K562 (cell line): ENCODE measurements around the gene NRF1. TPM values are rescaled to one million over a fixed set of nuclear protein-coding genes. Genes with fewer than 3 reads are reported as not detected.

Experiments
- ARHGAP35 ChIP-seq: fragments of 450-650 bp; IDR thresholded peaks from 2 replicates; pipeline ENCODE4 v1.6.1; 2018; ENCODE audit not compliant: partially characterized antibody
- CEBPZ ChIP-seq: fragments of 150-350 bp; IDR thresholded peaks from 2 replicates; pipeline ENCODE4 v1.6.1; 2014; ENCODE audit warnings: low read depth, mild to moderate bottlenecking, low read length, borderline replicate concordance
- CHD1 ChIP-seq: fragments of 200-600 bp; sonication (generic); IDR thresholded peaks from one replicate; pipeline ENCODE4 v1.6.1; 2012; ENCODE audit warnings: mild to moderate bottlenecking, moderate library complexity, low read length, inconsistent platforms
- CHD2 ChIP-seq: IDR thresholded peaks from 2 replicates; pipeline ENCODE4 v1.6.1; 2011; ENCODE audit warnings: low read depth, low read length
- ETS1 ChIP-seq: conservative IDR thresholded peaks from 2 replicates; pipeline ENCODE4 v1.6.1; 2011; ENCODE audit warnings: low read depth, mild to moderate bottlenecking, low read length; ENCODE audit not compliant: control insufficient read depth
- ETV6 ChIP-seq, 3 experiments: fragments of 150-350 bp in 1 of 3; sonication (generic) in 1 of 3; formaldehyde crosslinking in 1 of 3; IDR thresholded peaks; 2 replicates each; pipeline versions ENCODE4 v1.6.1 to v1.8.0; 2014 to 2022; ENCODE audit warnings: borderline replicate concordance in 2 of 3, low read depth in 2 of 3, antibody characterized with exemption in 1 of 3, low read length in 1 of 3, mild to moderate bottlenecking in 1 of 3, missing genetic modification reagents in 1 of 3
- FOXM1 ChIP-seq, 2 experiments: fragments of 450-650 bp in 1 of 2; sonication (generic) in 1 of 2; formaldehyde crosslinking in 1 of 2; IDR thresholded peaks; 2 replicates each; pipeline versions ENCODE4 v1.6.1 to v1.9.0; 2017 to 2022; ENCODE audit warnings: low read depth in 2 of 2, mild to moderate bottlenecking in 2 of 2, missing genetic modification reagents in 1 of 2, moderate library complexity in 1 of 2
- HDAC8 ChIP-seq: fragments of 450-650 bp; IDR thresholded peaks from 2 replicates; pipeline ENCODE4 v1.6.1; 2016; ENCODE audit warnings: mild to moderate bottlenecking, missing genetic modification characterization, moderate library complexity, missing compliant biosample characterization
- MAFK ChIP-seq: IDR thresholded peaks from 2 replicates; pipeline ENCODE4 v1.6.1; 2011; ENCODE audit warnings: low read length, improper control_type of control experiment
- MXI1 ChIP-seq: IDR thresholded peaks from 2 replicates; pipeline ENCODE4 v1.6.1; 2011; ENCODE audit warnings: low read depth, mild to moderate bottlenecking, improper control_type of control experiment, low read length
- NFE2L1 ChIP-seq: fragments of 450-650 bp; IDR thresholded peaks from 2 replicates; pipeline ENCODE4 v1.6.1; 2016; ENCODE audit warnings: missing genetic modification characterization, low read depth, mild to moderate bottlenecking, missing compliant biosample characterization, moderate library complexity, borderline replicate concordance
- NR1H2 ChIP-seq: sonication (generic); formaldehyde crosslinking; IDR thresholded peaks from 2 replicates; pipeline ENCODE4 v1.4.0; 2020; ENCODE audit warnings: mild to moderate bottlenecking, missing genetic modification reagents
- PKNOX1 ChIP-seq: fragments of 450-650 bp; IDR thresholded peaks from 2 replicates; pipeline ENCODE4 v1.6.1; 2016
- POLR3A ChIP-seq: IDR thresholded peaks from 2 replicates; pipeline ENCODE4 v1.6.1; 2011; ENCODE audit warnings: borderline replicate concordance, mild to moderate bottlenecking, moderate library complexity; ENCODE audit not compliant: insufficient read length, insufficient read depth; ENCODE audit errors: extremely low read depth
- USF1 ChIP-seq: sonication (generic); formaldehyde crosslinking; IDR thresholded peaks from 2 replicates; pipeline ENCODE4 v1.9.0; 2022; ENCODE audit warnings: mild to moderate bottlenecking, missing genetic modification reagents
- WHSC1 ChIP-seq: IDR thresholded peaks from one replicate; pipeline ENCODE4 v1.6.1; 2012; ENCODE audit warnings: low read length, control low read depth, inconsistent platforms
- ZBTB33 ChIP-seq: sonication (generic); formaldehyde crosslinking; IDR thresholded peaks from 2 replicates; pipeline ENCODE4 v1.8.1; 2023; ENCODE audit warnings: mild to moderate bottlenecking, missing genetic modification reagents
- ZKSCAN3 ChIP-seq: fragments of 250-450 bp; sonication (Bioruptor Pico); IDR thresholded peaks from 2 replicates; pipeline ENCODE4 v1.4.0; 2020
- polyA plus RNA-seq, 8 experiments: library from polyadenylated mRNA; depleted of rRNA in 4 of 8; stranded (reverse) in 5 of 8; unstranded in 3 of 8; fragments of >200 nt; fragmentation: Nextera tagmentation in 2 of 8; fragmentation: Illumina TruSeq in 1 of 8; extraction: Ambion mirVana in 2 of 8; extraction: Trizol in 1 of 8; gene quantifications; 2 replicates each; pipeline versions ENCODE4 v1.2.1 to v1.2.3, GENCODE V29; 2011 to 2014; ENCODE audit warnings: inconsistent platforms in 1 of 8, missing spikeins in 1 of 8
- total RNA-seq, 7 experiments: library from RNA; depleted of rRNA in 6 of 7; stranded (reverse); fragments of >200 nt in 6 of 7; fragmentation: Illumina TruSeq in 2 of 7; extraction: Trizol in 2 of 7; gene quantifications; 2 replicates each; pipeline versions ENCODE4 v1.2.1 to v1.2.3, GENCODE V29; 2011 to 2021; ENCODE audit warnings: low replicate concordance in 1 of 7

NRF1 gene
- total and polyA plus RNA-seq, 9 of the 15 experiments (the other 6 are each of a cell fraction or from before 2014, with no cell fraction given) = 8.6 to 28.8 (median 20.3) TPM

GRCh38 chr7:129769400-129769774, 157.9 kb downstream of the NRF1 start (continued):
- TF ChIP-seq PKNOX1 (peak; percentile 26; the same call in 1 of the 2 replicates), CEBPZ (no peak), ZBTB33 (CRISPR knock-in tag) (no peak; the same call in 1 of the 2 replicates), NR1H2 (CRISPR knock-in tag) (no peak), POLR3A (no peak), CHD2 (peak; percentile 3; the same call in 1 of the 2 replicates), FOXM1 (IDR thresholded peaks at IDR 0.05; ENCODE audit: low read depth) (0 out of 2 replicates have a peak, but pooled peaks have one; percentile 39), FOXM1 (CRISPR knock-in tag; IDR thresholded peaks at IDR 0.05; ENCODE audit: low read depth) (no peak), ZKSCAN3 (CRISPR knock-in tag) (no peak), ETS1 (0 out of 2 replicates have a peak, but pooled peaks have one; percentile 11), CHD1 (no peak), ARHGAP35 (peak; percentile 28), ETV6 (IDR thresholded peaks at IDR 0.05; ENCODE audit: borderline replicate concordance in 1 of 2, low read depth in 2 of 2, low read length in 1 of 2) (no peak), ETV6 (CRISPR knock-in tag; IDR thresholded peaks at IDR 0.05; ENCODE audit: borderline replicate concordance) (no peak), HDAC8 (tag) (no peak), NFE2L1 (tag) (no peak), WHSC1 (peak; percentile 81), MAFK (no peak), USF1 (CRISPR knock-in tag) (0 out of 2 replicates have a peak, but pooled peaks have one; percentile 3), MXI1 (0 out of 2 replicates have a peak, but pooled peaks have one; percentile 10)
